GM19025 (cell line): ENCODE results near the gene AP1G1.

ENCODE experiments used
- ATAC-seq: cut with Tn5 transposase; IDR thresholded peaks from one replicate; pipeline ENCODE4 v1.9.1; 2021; ENCODE audit warnings: mild to moderate bottlenecking, low read depth, moderate library complexity; ENCODE audit not compliant: unreplicated experiment

Gene AP1G1

DNA sequence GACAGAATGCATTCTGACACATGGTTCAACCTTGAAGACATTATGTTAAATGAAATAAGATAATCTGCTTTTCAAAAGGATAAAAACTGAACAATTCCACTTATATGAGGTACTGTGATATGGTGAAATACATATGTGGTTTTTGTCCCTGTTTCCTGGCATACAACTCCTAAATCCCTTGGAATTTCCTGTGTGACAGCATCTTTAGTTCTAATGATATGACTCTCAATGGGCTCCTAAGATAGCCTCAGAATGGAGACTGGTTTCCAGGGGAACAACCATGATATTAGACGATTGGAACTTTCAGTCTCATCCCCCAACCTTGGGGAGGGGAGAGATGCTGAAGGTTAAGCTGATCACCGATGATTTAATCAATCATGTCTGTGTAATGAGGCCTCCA is 46.4 kb downstream of the AP1G1 start:
- no peak for ATAC-seq

GRCh38 chr16:71761097-71761496 is 47.5 kb downstream of the AP1G1 start:
- ATAC-seq = no peak

DNA sequence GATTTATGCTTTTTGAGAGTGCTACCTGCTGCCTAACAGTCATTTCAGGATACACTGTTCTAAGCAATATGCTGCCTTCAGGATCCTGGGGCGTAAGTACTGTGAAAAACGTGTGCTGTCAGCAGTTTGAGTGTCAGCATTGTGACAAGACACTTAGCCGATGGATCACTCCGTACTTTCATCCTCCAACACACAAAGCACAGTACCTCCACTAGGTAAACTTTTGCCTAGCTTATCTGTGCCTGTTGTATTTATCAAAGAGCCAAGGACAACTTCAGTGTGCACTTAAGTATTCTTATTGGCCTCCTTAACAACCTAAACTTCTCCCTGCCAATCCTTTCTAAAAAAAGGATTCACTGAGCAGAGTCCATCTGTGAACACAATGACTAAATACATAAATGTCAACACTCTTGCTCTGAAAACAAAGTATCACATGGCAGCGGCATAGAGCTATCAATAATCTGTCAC is 50.3 kb downstream of the AP1G1 start:
- no peak for ATAC-seq

- no peak for ATAC-seq
Measured at GRCh38 chr16:71754652-71755051, 54.0 kb downstream of the AP1G1 start.

GRCh38 chr16:71754108-71754507 is 54.5 kb downstream of the AP1G1 start:
- ATAC-seq = no peak

DNA sequence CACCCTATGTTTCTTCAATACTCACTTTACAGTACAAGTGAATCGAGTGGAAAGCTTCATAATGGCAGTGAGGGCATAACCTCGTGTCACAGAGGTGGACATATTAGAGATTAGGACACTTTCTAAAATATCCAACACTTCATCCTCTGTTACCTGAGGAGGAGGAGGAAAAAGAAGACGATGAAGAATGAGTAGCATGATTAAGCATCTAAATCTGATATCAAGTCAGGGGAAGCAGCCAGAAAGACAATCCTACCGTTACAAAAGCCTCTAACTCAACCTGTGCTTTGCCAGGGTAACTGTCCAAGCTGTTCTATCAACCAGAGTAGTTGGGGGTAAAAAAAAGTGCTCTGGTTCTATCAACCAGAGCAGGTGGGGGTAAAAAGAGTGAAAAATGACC is 60.4 kb downstream of the AP1G1 start:
- ATAC-seq = no peak

- ATAC-seq = no peak
Measured at GRCh38 chr16:71746442-71747046, 62.1 kb downstream of the AP1G1 start.

- ATAC-seq = no peak
Measured at GRCh38 chr16:71738855-71739254, 69.8 kb downstream of the AP1G1 start.

GRCh38 chr16:71737501-71737900 is 71.1 kb downstream of the AP1G1 start:
- ATAC-seq = no peak

GRCh38 chr16:71734511-71734910 is 74.1 kb downstream of the AP1G1 start:
- ATAC-seq = no peak

- no peak for ATAC-seq
Measured at GRCh38 chr16:71732587-71732986, 76.0 kb downstream of the AP1G1 start.

GRCh38 chr16:71727551-71728324 is 80.9 kb downstream of the AP1G1 start:
- ATAC-seq = no peak

GRCh38 chr16:71726476-71727315 is 81.9 kb downstream of the AP1G1 start:
- ATAC-seq = no peak

GRCh38 chr16:71724320-71724751 is 84.3 kb downstream of the AP1G1 start, which contains the start of gene PHLPP2:
Gene PHLPP2 (minus strand): TSS chr16:71724701. CDS start chr16:71714795, 9,906 bp downstream.
- ATAC-seq = no peak

GRCh38 chr16:71723537-71724319 is 84.9 kb downstream of the AP1G1 start:
- ATAC-seq = peak; percentile 82

- peak; percentile 30 for ATAC-seq
Measured at GRCh38 chr16:71722801-71723536, 85.7 kb downstream of the AP1G1 start.

DNA sequence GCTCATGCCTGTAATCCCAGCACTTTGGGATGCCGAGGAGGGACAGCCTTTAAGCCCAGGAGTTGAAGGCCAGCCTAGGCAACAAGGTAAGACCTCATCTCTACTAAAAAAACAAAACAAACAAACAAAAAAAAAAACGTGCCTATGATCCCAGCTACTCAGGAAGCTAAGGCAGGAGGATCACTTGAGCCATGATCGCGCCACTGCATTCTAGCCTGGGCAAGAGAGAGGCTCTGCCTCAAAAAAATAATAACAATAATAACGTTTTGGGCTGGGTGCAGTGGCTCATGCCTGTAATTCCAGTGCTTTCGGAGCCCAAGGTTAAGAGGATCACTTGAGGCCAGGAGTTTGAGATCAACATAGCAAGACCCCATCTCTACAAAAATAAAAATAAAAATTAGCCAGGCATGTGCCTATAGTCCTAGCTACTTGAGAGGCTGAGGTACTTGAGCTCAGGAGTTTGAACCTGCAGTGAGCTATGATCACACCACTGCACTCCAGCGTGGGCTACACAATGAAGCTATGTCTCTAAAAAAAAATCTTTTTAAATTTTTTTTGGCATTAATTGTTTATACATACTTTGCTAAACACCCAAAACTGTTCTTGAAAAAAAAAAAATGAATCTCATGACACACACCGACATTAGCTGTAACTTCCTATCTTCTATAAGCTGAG is 87.4 kb downstream of the AP1G1 start:
- ATAC-seq = no peak

- ATAC-seq = no peak
Measured at GRCh38 chr16:71712501-71712900, 96.1 kb downstream of the AP1G1 start.

- ATAC-seq = no peak
Measured at GRCh38 chr16:71711789-71712188, 96.8 kb downstream of the AP1G1 start.
